PC-9 (cell line): Measurements from ENCODE around the gene ADCY3. TPM values are rescaled to one million over a fixed set of nuclear protein-coding genes. Genes with fewer than 3 reads are reported as not detected.

Source experiments
- BruUV-seq: library from RNA; stranded (reverse); fragments of 400-500 nt; replicated peaks from 2 replicates; lab custom pipeline; 2021; lab: Mats Ljungman, UMichigan
- CTCF ChIA-PET: fragments of 300-600 bp; sonication (Branson Sonifier 250); formaldehyde crosslinking; loops from one replicate; lab custom pipeline; 2022; ENCODE audit warnings: antibody characterized with exemption; lab: Charles Lee
- POLR2A ChIA-PET: fragments of 300-600 bp; sonication (Branson Sonifier 250); formaldehyde crosslinking; loops from one replicate; lab custom pipeline; 2022; ENCODE audit warnings: antibody characterized with exemption; ENCODE audit not compliant: unreplicated experiment; lab: Charles Lee
- DNase-seq, 2 experiments: peaks; one replicate each; pipeline versions ENCODE4 v3.0.0 to v3.0.0-alpha.2; 2015 to 2022; ENCODE audit warnings: mixed read lengths in 1 of 2
- H2AFZ ChIP-seq: fragments of 200-600 bp; sonication (generic); 2 replicates; pipeline ENCODE4 v1.8.1; 2017; ENCODE audit warnings: antibody characterized with exemption
- H3F3A ChIP-seq: fragments of 200-600 bp; sonication (generic); 2 replicates; pipeline ENCODE4 v1.8.1; 2017; ENCODE audit warnings: antibody characterized with exemption, mild to moderate bottlenecking, low read depth; ENCODE audit not compliant: insufficient read depth
- H3K27ac ChIP-seq: fragments of 200-600 bp; sonication (generic); 2 replicates; pipeline ENCODE4 v1.6.1; 2016; ENCODE audit warnings: mixed run types
- H3K27me3 ChIP-seq: fragments of 200-600 bp; sonication (generic); 2 replicates; pipeline ENCODE4 v1.6.1; 2016; ENCODE audit warnings: low read depth, mixed run types; ENCODE audit not compliant: insufficient read depth
- H3K36me3 ChIP-seq: fragments of 200-600 bp; sonication (generic); 2 replicates; pipeline ENCODE4 v1.6.1; 2016; ENCODE audit warnings: low read depth, mixed run types
- H3K4me1 ChIP-seq: fragments of 200-600 bp; sonication (generic); replicated peaks from 2 replicates; pipeline ENCODE4 v1.6.1; 2016; ENCODE audit warnings: mixed run types; ENCODE audit not compliant: insufficient read depth
- H3K4me2 ChIP-seq: fragments of 200-600 bp; sonication (generic); 2 replicates; pipeline ENCODE4 v1.6.1; 2017; ENCODE audit warnings: mixed run types
- H3K4me3 ChIP-seq: fragments of 200-600 bp; sonication (generic); 2 replicates; pipeline ENCODE4 v1.6.1; 2016; ENCODE audit warnings: mixed run types
- H3K79me2 ChIP-seq: fragments of 200-600 bp; sonication (generic); 2 replicates; pipeline ENCODE4 v1.6.1; 2017; ENCODE audit warnings: low read depth, mixed run types
- H3K9me2 ChIP-seq: fragments of 200-600 bp; sonication (generic); 2 replicates; pipeline ENCODE4 v1.8.1; 2017; ENCODE audit warnings: mild to moderate bottlenecking; ENCODE audit not compliant: insufficient read depth
- H3K9me3 ChIP-seq: fragments of 200-600 bp; sonication (generic); 2 replicates; pipeline ENCODE4 v1.8.1; 2016; ENCODE audit warnings: low read depth; ENCODE audit not compliant: insufficient read depth
- H4K20me1 ChIP-seq: fragments of 200-600 bp; sonication (generic); 2 replicates; pipeline ENCODE4 v1.8.1; 2017; ENCODE audit not compliant: insufficient read depth
- CTCF ChIP-seq: fragments of 200-600 bp; sonication (generic); conservative IDR thresholded peaks from 2 replicates; pipeline ENCODE4 v1.6.1; 2017; ENCODE audit warnings: mixed run types, antibody characterized with exemption, mild to moderate bottlenecking, moderate library complexity
- EZH2 ChIP-seq: fragments of 200-600 bp; sonication (generic); IDR thresholded peaks from 2 replicates; pipeline ENCODE4 v1.8.0; 2017; ENCODE audit warnings: antibody characterized with exemption, low read depth
- intact Hi-C: fragments of 100-400 bp; cut with micrococcal nuclease; formaldehyde crosslinking; loops from one replicate; pipeline ENCODE4 v1.10.0; 2022; ENCODE audit not compliant: unreplicated experiment
- total RNA-seq: library from RNA; stranded (reverse); gene quantifications from 2 replicates; pipeline ENCODE4 v1.2.3, GENCODE V29; 2021

The ADCY3 gene
- total RNA-seq, 1 experiment from 2014 or later: 46.3 TPM

GRCh38 chr2:24863641-24864040 is 56.4 kb downstream of the ADCY3 start:
- H3K27me3 ChIP-seq: no peaks in the 10 kb centered on the region
- H4K20me1 ChIP-seq: no peaks in the 10 kb centered on the region
- no peak for DNase-seq
- no peak overlapping the region for H2AFZ ChIP-seq
- no peaks in the 10 kb centered on the region for H3K9me2 ChIP-seq
- no peak overlapping the region for H3K27ac ChIP-seq
- H3K9me3 ChIP-seq: no peaks in the 10 kb centered on the region
- no peak overlapping the region for H3K4me2 ChIP-seq
- intact Hi-C loops: no loop called here
- H3K4me3 ChIP-seq: no peak overlapping the region
- 0 out of 2 replicates have a peak, but pooled peaks cover 3% of the 10 kb centered on the region for H3F3A ChIP-seq
- no peak for TF ChIP-seq EZH2
- TF ChIP-seq CTCF: no peak
- POLR2A ChIA-PET: no interaction called here
- no peaks in the 10 kb centered on the region for H3K36me3 ChIP-seq
- CTCF ChIA-PET: no interaction called here
- BruUV-seq: no TSS peak
- no peaks in the 10 kb centered on the region for H3K4me1 ChIP-seq
- H3K79me2 ChIP-seq: no peaks in the 10 kb centered on the region

- CTCF ChIA-PET: no interaction called here
- intact Hi-C loops: no loop called here
- no TSS peak for BruUV-seq
Observed at GRCh38 chr2:24861500-24861899, 58.5 kb downstream of the ADCY3 start.

GRCh38 chr2:24860631-24861030 is 59.4 kb downstream of the ADCY3 start:
- Histone ChIP-seq H3F3A (no peaks in the 10 kb centered on the region), H3K36me3 (no peaks in the 10 kb centered on the region), H3K79me2 (no peaks in the 10 kb centered on the region), H3K27me3 (no peaks in the 10 kb centered on the region), H3K27ac (no peak overlapping the region), H3K4me3 (no peak overlapping the region), H4K20me1 (no peaks in the 10 kb centered on the region), H3K4me1 (no peaks in the 10 kb centered on the region), H3K9me2 (no peaks in the 10 kb centered on the region), H3K4me2 (no peak overlapping the region), H3K9me3 (no peaks in the 10 kb centered on the region), H2AFZ (no peak overlapping the region)
- POLR2A ChIA-PET: no interaction called here
- no TSS peak for BruUV-seq
- no peak for DNase-seq
- intact Hi-C loops: no loop called here
- TF ChIP-seq CTCF (no peak), EZH2 (no peak)
- CTCF ChIA-PET: no interaction called here

More at GRCh38 chr2:24861500-24861899, 58.5 kb downstream of the ADCY3 start:
- no peak overlapping the region for H3K27ac ChIP-seq
- TF ChIP-seq EZH2 (no peak), CTCF (no peak)
- no peak overlapping the region for H3K4me2 ChIP-seq
- no peaks in the 10 kb centered on the region for H3K9me2 ChIP-seq
- H4K20me1 ChIP-seq: no peaks in the 10 kb centered on the region
- no peak for DNase-seq
- POLR2A ChIA-PET: no interaction called here
- H3K36me3 ChIP-seq: no peaks in the 10 kb centered on the region
- H3K9me3 ChIP-seq: no peaks in the 10 kb centered on the region
- no peak overlapping the region for H3K4me3 ChIP-seq
- H2AFZ ChIP-seq: no peak overlapping the region
- no peaks in the 10 kb centered on the region for H3K79me2 ChIP-seq
- no peaks in the 10 kb centered on the region for H3K4me1 ChIP-seq
- no peaks in the 10 kb centered on the region for H3F3A ChIP-seq
- no peaks in the 10 kb centered on the region for H3K27me3 ChIP-seq
